LNCaP clone FGC (cell line): ENCODE results near the gene TRIM28.
"Not testable (repeated sequence)": the region's sequence is repeated elsewhere in the genome, so short reads cannot be mapped to it uniquely, and the experiment has no call there.

ENCODE experiments used
- DNase-seq: peaks from one replicate; pipeline ENCODE4 v3.0.0-alpha.2; 2011; ENCODE audit warnings: low read depth
- H3K4me3 ChIP-seq: 2 replicates; pipeline ENCODE4 v1.5.1; 2011; ENCODE audit warnings: mild to moderate bottlenecking, low read depth, low read length, control low read depth
- TF ChIP-seq, protein P1 (sequence below): IDR thresholded peaks from 2 replicates; pipeline ENCODE4 v1.5.1; 2012; ENCODE audit warnings: mild to moderate bottlenecking; ENCODE audit not compliant: control insufficient read depth, insufficient read depth; ENCODE audit errors: extremely low read depth

Gene TRIM28

DNA sequence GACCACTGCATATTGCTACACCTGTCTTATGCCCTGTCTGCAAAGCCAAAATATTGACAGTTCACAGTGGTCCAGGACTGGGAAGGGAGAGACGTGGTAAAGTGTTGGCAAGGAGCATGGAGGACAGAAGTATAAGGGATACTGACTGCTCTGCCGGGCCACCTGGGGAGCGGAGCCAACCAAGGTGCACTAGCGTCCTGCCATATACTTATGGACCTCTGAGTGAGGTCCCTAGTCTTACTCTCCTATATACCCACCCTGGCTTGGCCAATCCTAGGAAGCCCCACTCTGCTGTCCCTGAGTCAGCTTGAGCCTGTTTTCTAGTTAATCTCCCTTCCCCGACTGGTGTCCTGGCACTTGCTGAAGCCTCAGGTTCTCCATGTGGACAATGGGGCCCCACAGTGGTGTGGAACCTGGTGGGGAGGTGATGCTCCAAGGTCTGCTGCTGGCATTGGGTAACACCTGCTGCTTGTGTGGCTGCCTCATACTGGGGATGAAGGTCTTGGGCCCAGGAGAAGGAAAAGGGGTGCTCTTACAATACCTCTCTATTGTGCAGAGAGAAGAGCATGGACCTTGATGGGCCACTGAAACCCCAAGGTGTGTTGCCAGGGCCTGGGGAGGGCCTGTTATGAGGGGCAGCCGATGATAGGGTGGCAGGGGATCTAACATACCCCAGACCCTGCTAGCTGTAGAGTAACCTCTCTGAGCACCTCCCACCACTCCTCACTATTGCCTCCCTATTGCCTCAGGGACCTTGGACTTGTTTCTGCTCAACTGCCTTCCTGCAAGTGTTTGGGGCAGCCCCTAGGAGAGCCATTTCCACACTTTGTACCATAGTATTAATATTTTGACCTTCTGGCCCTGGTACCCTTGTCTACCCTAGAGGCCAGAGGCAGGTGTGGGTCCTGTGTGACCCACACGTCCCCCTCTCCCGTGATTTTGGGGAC is 6.7 kb upstream of the TRIM28 start:
- no peak for DNase-seq
- H3K4me3 ChIP-seq: no peak overlapping the region
- TF ChIP-seq, protein P1, sequence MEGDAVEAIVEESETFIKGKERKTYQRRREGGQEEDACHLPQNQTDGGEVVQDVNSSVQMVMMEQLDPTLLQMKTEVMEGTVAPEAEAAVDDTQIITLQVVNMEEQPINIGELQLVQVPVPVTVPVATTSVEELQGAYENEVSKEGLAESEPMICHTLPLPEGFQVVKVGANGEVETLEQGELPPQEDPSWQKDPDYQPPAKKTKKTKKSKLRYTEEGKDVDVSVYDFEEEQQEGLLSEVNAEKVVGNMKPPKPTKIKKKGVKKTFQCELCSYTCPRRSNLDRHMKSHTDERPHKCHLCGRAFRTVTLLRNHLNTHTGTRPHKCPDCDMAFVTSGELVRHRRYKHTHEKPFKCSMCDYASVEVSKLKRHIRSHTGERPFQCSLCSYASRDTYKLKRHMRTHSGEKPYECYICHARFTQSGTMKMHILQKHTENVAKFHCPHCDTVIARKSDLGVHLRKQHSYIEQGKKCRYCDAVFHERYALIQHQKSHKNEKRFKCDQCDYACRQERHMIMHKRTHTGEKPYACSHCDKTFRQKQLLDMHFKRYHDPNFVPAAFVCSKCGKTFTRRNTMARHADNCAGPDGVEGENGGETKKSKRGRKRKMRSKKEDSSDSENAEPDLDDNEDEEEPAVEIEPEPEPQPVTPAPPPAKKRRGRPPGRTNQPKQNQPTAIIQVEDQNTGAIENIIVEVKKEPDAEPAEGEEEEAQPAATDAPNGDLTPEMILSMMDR: no peak

DNA sequence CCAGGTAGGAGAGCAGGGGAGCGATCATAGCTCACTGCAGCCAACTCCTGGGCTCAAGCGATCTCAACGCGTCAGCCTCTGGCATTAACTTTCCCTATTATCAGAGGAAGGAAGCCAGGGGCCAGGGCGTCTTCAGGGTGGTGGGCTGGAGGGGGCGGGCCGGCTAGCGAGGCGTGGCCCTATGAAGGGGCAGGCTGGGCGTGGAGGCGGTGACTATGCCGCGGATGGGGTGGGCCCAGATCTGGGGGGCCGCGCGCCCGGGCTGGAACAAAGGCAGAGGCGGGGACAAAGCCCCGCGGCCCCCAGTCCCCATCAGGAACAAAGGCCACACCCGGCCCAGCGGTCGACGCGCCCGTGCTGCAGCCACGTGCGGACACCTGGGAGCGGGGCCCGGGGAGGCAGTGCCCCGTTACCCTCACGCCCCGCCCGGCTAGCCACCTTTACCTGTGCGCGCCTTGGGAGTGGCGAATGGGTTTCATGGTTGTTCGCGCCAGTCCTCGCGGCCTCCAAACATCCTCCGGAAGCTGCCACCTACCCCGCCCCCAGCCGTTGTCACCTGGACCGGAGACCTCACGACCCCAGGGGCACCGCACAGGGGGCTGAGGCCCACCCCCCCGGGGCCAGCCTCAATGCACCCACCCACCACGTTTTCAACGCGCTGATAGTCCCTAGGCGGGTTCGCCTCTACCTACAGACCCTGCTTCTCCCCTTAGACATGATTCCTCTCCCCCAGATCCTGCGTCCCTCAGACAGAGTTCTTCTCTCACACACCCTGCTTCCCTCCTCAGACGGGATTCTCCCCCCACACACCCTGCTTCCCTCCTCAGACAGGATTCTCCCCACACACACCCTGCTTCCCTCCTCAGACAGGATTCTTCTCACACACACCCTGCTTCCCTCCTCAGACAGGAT is 5.4 kb upstream of the TRIM28 start:
- no peak for DNase-seq
- TF ChIP-seq, protein P1: no peak
- no peak overlapping the region for H3K4me3 ChIP-seq

DNA sequence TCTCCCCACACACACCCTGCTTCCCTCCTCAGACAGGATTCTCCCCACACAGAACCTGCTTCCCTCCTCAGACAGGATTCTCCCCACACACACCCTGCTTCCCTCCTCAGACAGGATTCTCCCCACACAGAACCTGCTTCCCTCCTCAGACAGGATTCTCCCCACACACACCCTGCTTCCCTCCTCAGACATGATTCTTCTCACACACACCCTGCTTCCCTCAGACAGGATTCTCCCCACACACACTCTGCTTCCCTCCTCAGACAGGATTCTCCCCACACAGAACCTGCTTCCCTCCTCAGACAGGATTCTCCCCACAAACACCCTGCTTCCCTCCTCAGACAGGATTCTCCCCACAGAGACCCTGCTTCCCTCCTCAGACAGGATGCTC is 4.7 kb upstream of the TRIM28 start:
- not testable (repeated sequence) for DNase-seq, H3K4me3 ChIP-seq

DNA sequence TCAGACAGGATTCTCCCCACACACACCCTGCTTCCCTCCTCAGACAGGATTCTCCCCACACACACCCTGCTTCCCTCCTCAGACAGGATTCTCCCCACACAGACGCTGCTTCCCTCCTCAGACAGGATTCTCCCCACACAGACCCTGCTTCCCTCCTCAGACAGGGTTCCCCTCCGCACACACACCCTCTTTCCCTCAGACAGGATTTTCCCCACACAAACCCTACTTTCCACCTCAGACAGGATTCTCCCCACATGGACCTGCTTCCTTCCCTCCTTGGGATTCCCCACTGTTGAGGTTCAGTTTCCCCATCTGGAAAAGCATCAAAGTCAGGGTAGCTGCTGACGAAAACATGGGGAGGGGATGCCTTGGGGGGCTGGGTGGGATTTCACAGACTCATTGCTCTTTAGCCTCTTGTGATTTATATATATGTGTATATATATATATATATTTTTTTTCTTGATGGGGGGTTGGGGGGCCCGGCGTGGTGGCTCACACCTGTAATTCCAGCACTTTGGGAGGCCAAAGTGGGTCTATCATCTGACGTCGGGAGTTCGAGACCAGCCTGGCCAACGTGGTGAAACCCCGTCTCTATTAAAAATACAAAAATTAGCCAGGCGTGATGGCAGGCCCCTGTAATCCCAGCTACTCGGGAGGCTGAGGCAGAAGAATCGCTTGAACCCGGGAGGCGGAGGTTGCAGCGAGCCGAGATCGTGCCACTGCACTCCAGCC is 1.1 kb upstream of the TRIM28 start:
- DNase-seq: not testable (repeated sequence)
- peak overlapping the region; percentile 94; the same call in 1 of the 2 replicates for H3K4me3 ChIP-seq

DNA sequence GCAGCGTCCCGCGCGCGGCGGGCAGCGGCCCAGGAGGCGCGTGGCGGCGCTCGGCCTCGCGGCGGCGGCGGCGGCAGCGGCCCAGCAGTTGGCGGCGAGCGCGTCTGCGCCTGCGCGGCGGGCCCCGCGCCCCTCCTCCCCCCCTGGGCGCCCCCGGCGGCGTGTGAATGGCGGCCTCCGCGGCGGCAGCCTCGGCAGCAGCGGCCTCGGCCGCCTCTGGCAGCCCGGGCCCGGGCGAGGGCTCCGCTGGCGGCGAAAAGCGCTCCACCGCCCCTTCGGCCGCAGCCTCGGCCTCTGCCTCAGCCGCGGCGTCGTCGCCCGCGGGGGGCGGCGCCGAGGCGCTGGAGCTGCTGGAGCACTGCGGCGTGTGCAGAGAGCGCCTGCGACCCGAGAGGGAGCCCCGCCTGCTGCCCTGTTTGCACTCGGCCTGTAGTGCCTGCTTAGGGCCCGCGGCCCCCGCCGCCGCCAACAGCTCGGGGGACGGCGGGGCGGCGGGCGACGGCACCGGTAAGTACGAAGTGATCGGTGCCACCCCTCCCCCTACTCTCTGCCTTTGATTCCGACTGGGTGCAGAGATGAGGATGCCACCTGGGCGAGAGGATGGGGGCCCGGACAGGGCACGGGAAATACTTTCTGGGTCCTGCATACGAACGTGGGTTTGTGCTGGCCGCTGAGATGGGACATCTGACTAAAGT is 874 bp downstream of the TRIM28 start:
- DNase-seq: no peak
- peak overlapping the region; percentile 94 for H3K4me3 ChIP-seq
- TF ChIP-seq, protein P1: no peak

DNA sequence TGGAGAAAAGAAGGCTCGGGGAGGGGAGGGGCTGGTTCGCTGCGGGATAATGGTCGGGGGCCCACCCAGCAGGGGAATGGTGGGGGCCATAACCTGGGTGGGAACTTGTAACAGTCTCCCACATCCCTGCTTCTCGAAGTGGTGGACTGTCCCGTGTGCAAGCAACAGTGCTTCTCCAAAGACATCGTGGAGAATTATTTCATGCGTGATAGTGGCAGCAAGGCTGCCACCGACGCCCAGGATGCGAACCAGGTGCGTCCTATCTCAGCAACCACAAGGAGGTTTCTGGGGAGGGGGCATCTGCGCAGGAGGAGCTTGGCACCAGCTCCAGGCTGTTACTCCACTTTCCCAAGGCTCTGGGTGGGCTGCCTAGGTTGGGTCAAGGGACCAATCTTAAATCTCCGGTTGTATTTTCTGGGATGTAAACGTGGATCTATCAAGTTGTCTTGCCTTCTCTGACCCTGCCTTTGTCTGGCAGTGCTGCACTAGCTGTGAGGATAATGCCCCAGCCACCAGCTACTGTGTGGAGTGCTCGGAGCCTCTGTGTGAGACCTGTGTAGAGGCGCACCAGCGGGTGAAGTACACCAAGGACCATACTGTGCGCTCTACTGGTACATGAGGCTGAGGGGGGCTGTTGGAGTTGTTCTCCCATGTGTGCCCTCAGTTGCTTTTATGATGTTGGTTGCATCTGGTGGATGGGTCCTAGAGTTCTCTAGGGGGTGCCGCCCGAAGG is 1.6 kb downstream of the TRIM28 start:
- TF ChIP-seq, protein P1: no peak
- DNase-seq: no peak
- peak overlapping the region; percentile 94 for H3K4me3 ChIP-seq
